Activated naive CD8-positive, alpha-beta T cell treated with anti-CD3 and anti-CD28 coated beads, Interleukin-2, amount 50 U/mL, for 16 hours (primary cell): ENCODE data around the gene ZFAND3.

Experiments
- DNase-seq: peaks from one replicate; pipeline ENCODE4 v3.0.0-alpha.2; 2020; ENCODE audit warnings: low read depth, low spot score

Gene ZFAND3

DNA sequence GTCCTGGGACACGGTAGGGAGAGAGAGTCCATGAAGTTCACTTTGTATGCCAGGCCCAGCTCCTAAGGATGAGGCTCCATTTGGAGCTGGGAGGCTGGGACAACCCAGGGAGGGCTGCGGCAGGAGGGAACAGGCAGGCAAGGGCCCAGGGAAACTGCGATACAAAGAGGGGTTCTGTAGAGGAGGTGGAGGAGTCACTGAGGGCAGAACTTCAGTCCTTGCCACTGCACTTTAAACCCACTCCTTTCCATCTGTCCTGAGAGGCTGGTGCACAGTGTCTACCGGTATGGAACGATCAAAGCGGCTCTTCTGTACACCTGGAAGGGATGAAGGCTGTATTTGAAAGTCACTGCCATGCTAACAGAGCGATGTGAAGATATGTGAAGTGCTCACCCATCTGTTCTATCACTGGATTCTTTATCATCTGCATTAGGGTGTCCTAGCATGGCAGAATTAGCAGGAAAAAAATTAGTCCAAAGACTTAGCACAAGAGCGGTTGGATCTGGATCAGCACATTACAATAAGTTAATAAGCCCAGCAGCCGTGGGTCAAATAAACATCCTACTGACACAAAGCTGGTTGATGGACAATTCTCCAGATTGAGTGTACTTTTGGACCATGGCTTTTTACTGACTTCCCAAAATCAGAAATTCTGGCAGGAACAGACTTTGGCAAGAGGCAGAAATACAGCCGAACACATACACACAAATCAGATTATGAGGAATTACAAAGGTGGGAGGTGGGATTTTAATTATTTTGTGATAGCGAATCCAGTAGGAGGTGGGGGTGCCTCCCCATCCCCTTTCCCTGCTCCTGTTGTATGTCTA, 20.9 kb upstream of the ZFAND3 start:
- no peak for DNase-seq

DNA sequence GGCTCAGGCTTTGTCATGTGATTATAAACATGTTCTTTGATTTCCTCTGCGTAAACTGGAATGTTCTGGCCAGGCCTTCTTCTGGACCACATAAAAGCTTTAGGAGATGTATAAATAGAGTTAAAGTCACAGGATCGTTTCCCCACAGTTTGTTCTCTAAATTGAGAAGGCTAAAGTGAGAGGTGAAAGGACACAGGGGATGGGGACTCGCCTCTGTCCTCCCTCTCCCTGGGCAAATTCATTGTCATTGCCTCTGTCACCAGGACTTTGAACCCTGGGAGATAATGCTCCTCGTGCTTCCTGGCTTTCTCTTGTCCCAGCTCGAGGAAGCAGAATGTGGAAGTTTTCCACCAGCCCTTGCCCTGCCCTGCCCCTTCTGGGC, 20.3 kb upstream of the ZFAND3 start:
- DNase-seq: no peak

DNA sequence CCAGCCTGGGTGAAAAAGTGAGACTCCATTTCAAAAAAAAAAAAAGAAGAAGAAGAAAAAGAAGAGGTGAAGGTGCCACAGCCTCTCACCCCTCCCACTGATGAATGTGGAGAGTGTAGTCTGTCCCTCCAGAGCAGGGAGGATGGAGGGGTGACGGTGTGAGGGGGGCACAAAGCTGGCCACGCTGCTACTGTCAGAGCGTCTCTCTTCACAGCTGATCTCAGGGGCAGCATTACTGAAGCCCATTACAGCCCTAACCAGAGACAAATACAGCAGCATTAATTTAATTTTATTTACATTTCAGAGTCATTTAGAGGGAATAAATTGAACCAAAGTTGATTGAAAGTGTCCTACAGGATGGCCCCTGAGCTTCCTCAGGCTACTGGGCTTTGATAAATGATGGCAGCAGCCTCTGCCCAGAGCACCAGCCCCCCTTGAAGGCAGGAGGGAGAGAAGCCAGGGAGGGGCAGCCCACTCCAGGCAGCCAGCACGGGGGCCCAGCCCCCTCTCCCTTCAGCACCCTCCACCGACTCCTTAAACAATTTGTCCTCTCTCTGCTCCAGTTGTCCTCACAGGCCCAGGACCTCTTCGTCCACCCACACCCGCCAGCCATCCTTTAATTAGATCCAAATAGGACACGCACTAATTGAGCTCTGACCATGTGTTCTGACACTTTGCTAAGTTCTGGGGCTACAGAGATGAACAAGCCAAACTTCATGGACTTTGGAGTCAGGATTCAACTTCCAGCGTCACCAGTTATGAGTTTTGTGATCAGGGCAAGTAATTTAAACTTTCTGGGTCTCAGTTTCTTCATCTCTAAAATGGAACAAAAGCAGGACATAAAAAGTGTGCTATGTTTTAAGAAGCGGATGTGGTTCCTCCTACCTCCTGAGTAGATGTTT, 18.6 kb upstream of the ZFAND3 start:
- no peak for DNase-seq

DNA sequence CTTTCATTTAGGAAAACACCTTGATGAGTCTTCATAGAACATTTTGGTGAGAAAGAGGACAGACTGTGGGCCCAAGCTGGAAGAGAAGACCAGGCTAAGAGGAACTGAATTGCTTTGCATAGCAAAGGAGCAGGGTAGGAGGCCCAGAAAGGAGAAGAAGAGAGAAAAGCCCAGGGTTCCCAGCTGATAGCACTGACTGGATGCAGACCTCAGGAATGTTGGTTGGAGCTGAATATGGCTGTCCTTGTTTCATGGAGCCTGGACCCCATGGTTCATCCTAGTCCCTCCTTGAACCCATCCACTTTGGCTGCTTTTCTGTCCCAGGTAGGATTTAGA, 18.0 kb upstream of the ZFAND3 start:
- DNase-seq: no peak

DNA sequence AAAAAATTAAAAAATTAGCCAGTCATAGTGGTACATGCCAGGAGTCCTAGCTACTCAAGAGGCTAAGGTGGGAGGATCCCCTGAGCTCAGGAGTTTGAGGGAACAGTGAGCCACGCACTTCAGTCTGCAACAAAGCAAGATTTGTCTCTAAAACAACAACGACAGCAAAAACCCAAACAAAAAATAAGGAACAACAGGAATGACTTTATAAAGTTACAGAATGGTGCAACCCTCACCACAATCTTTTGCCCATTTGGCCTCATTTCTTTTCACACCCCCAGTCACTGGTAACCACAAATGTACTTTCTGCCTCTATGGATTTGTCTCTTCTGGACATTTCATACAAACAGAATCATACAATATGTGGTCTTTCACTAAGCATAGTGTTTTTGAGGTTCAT, 16.7 kb upstream of the ZFAND3 start:
- no peak for DNase-seq

DNA sequence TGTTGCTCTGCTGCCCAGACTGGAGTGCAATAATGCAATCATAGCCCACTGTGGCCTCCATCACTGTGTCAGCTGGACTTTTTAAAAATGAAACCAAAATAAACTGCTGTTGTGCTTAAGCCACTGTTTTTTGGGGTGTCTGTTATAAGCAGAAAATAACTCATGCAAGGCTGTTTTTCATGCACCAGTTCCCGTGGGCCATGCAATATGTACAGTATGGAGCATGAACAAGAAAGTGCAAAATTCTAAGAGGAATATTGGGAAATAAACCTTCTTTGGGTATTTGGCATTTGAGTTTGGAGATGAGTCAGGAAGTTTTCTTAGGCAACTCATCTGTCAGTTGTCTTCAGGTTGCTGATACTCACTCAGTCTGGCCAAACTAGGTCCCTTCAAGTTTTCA, 14.9 kb upstream of the ZFAND3 start:
- DNase-seq: no peak

DNA sequence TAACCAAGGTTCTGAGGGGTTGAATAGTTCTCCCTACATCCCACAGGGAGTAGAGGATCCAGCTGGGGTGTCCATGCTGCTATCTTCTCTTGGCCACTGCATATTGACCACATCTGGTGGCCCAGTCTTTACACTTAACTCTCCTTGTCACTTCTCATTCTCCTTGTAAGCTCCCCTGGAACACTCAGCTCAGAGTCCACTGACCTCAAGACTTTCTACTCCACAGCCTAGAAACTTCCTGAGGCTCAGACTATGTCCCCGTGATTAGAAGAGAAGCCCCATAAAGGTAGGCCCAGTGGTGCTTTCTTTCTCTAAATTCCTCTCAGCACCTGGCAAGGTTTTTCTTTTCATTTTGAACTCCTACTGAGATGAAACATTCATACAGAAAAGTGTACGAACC, 13.3 kb upstream of the ZFAND3 start:
- no peak for DNase-seq

DNA sequence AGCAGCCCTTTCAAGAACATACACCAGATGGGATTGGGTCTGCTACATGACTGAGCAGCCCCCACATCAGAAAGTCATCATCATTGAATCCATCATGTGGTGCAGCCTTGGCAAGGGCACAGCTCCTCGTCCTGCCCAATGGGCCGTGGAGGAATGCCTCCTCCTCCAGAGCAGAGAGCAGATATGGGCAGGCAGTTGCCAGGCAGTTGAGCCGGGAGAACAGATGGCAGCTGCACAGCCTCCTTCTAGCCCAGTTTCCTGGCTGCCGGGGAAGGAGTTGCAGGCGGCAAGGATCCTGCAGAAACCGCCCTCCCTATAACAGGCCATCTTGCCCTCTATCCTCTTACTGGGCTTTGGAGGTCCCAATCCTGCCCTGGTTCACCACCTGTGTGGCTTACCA, 11.9 kb upstream of the ZFAND3 start:
- DNase-seq: no peak

DNA sequence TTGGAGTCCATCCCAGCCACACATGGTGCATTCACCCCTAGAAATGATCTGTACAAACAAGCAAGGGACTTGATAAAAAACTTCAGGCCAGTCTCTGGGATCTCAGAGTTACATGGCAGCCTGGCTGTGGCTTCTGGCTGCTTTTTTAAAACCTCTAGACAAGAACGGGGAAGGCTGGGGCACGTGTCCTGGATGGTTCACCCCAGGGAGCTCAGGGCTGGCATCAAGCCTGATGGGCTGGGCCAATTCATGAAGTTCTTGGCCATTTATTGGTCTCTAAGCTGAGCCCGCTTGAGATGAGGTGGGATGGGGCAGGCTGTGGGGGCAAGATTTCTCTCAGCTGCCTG, 10.4 kb upstream of the ZFAND3 start:
- no peak for DNase-seq

DNA sequence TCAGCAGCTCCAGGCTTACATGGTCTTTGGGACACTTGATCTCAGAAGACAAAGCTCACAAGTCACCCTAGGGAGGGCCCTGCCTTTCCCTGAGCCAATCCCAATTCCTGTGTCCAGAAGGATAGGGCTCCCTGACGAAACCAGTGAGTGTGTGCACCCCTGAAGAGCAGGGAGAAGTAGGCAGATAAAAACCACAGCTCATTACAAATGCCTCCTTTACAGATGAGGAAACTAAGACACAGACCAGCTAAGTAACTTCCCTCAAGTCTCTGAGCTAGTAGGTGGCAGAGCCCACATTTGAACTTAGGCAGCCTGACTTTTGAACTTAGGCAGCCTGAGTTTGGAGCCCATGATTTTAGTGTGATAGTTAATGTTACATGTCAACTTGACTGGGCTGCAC, 6.7 kb upstream of the ZFAND3 start:
- no peak for DNase-seq

DNA sequence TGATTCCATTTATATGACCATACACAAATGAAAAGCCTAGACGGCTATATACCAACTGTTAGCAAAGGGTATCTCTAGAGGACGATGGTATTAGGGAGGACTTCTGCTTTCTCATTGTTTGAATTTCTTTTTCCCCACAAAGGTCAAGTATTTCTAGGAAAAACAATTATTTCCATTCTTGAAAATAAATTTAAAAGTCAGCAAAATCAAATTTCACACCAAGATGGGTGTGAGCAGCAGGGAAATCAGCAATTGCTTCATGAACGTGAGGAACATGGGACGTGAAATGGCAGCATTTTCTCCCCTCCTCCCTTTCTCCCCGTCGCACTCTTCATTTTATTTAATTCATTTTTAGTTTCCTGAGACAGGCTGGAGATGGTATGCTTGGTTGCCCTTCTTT, 5.2 kb upstream of the ZFAND3 start:
- no peak for DNase-seq

DNA sequence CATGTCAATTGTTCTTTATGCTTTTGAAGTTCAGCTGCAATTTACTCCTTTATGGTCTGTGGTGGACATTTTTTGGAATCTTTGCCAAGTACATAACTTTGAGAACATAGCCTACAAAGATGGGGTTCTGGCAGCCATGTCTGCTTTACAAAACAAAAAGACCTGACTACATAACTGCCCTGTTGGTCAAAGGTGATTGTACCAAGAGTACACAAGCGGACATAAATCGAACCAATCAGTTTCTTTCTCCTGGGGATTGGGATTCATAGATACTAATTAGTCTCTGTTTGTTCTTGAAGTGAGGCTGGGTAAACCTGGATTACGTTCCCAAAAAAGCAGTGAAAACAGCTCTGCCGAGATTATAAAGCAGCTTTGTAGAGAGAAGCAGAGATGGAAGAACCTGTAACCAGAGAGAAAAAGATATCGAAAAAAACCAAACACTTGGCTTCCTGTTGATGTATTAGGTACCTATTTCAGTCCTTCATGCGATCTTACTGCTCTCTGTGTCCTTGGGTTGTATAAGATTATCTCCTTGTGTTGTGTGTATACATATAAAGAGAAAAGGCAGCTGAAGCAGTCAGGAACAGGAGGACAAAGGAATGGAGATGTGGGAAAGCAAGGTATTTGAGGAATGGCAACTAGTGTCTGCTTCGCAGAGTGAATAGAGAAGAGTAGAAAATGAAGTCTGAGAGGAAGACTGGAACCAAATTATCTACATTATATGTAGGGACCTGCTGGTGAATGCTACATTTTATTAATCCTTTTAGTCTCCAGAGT, 2.7 kb upstream of the ZFAND3 start:
- DNase-seq: no peak

DNA sequence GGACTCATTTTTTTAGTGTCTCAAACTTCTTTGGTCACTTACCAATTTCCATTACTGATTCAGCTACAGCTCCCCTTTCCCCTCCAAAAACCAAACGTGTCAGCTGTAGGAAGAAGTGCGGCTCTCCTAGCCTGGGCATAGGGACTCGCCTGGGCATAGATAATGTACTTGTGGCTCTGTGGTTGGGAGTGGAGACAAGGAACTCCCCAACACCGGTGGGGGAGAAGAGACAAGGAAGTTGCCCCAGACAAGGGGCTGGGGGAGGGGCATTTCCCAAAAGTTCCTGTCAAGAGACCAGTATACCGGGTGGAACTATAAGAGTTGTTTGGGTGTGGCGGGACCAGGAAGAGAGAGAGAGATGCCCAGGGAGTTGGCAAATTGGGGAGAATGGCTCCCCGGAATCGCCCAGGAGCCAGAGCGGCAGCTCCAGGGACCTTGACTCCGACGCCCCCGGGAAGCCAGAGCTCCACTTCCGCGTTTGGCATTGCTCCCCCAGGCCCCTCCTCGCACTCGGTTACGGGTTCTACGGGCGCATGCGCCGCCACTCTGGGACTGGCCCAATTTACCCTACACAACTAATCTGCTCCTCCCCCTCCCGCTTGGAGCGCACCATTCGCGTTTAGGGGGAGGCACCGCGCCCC, 871 bp upstream of the ZFAND3 start:
- DNase-seq: peak; percentile 81

DNA sequence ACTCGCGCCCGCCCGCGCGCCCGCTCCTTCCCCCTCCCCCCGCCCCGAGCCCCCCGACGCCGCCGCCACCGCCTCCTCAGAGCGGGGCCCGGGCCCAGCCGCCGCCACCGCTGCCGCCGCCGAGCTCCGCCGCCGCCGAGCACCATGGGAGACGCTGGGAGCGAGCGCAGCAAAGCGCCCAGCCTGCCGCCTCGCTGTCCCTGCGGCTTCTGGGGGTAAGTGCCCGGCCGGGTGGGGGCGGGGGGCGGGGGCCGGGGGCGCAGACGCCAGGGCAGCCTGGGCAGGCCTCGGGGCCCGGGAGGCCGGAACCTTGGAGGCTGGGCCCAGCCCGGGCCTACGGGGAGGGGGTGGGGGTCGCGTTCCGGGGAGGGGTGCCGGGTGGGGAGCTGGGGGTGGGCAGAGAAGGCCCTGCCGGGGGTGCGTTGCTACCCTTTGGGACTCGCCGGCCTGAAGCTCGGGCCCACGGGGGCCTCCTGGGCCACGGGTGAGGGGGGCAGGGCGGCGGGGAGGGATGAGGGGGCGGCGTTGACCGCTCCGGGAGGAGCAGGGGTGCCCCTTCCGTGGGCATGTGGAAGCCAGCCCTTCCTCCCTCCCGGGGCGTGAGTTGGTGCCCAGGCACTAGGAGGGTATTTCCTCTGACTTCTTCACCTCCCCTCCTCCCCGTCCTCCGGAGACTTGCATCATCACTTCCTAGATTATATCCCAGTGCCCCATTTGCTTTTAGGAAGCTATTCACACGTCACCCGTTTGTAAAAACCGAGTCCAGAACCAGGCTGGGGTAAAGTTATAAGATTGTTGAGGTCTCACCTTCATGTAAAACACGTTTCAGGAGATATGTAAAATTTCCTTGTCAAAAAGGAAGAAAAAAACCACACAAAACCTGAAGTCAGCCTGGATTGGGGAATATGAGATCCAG, 533 bp downstream of the ZFAND3 start:
- no peak for DNase-seq

DNA sequence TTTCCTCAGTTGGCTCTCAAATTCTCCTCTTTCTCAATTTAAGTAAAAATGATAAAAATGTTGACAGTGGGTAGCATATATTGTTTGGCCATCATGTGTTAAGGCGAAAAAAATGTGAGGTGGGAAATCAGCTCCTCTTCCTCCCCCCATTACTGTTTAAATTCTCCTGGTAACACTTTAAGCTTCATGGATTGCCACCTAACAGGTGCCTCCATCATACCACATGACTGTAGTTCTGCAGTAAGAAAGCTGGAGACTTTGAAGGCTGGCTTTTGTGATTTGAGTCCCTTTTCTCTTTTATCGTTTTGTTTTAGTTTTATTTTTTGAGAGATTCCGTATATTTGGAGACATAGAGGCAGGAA, 1.2 kb downstream of the ZFAND3 start:
- DNase-seq: no peak

DNA sequence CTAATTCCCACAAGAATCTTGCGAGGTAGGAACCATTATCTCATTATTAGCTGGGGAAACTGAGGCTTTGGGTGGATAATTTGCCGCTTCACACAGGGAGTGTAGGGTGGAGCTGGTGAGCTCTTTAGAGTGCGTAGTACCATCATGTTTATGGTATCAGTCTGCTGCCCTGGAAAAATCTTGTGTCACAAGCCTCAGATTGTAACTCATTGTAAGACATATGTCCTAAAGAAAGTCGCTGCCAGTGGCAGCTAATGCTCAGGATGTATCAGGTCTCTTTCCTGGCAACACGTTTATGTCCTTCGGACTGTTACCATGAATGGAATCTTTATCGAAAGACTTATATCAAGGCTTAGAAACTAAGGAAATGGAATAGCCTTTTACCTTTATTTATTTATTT, 1.9 kb downstream of the ZFAND3 start:
- no peak for DNase-seq

DNA sequence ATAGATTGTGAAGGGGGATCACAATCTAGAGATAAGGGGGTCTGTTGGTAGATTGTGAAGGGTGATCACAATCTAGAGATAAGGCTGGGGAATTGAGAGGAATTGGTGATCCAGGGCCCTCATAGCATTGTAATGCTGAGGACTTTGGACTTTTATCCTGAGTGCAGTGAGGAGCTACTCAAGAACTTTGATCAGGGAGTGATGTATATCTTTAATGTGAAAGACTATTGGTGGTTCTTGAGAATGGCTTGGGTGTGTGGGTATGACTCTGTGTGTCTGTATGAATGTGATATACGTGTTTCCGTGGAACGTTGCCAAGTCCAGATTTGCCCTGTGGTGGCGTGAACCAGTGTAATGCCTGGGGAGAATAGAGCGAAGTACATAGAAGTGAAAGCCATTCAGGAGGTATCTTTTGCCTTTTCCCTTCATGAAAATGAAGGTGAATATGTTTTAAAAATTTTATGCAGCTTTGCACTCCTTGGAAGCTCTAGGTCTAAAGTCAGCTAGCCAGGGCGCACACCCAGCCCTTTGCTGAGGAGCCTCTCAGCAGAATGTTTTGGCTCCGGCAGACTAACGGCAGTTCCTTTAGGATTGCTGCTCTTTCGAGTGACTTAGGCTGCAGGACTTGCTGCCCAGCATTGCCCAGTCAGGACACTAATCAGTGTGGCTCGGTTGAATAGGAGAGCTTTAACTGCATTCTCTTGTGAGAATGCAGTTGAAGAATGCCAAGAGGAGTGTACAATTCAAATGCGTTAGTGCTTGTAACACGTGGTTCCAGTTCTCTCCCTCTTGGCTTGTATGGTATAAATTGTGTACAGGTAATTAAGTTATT, 3.5 kb downstream of the ZFAND3 start:
- DNase-seq: no peak

DNA sequence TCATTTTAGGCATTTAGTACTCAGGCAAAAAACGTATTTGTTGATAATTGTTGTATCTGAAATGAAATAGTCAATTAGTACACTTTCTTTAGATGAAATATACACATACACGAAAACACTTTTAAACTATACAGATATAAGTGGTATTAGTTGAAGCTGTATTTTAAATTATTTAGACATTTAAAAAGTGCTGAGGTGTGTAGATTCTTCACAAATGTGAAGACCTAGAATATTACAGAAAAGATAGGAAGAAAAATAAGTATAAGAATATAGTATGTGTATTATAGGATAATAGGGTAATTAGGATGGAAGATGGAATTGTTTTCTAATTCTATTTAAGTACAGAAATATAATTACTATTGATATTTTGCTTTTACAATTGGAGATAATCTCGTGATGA, 4.6 kb downstream of the ZFAND3 start:
- no peak for DNase-seq

DNA sequence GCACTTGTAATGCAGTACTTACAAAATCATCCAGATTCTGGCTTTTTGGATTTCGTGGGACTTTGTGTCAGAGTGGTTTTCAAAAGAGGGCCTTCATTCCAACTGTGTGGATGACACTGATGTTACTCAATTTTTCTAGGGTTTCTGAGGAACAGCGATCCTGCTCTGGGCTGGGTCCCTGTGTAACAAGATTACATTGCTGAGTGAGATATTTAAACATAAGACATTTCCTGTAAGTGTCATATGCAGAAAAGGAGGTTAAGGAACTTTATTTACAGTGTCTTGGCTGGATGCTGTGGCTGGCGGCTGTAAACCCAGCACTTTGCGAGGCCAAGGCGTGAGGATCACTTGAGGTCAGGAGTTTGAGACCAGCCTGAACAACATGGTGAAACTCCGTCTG, 6.7 kb downstream of the ZFAND3 start:
- no peak for DNase-seq

DNA sequence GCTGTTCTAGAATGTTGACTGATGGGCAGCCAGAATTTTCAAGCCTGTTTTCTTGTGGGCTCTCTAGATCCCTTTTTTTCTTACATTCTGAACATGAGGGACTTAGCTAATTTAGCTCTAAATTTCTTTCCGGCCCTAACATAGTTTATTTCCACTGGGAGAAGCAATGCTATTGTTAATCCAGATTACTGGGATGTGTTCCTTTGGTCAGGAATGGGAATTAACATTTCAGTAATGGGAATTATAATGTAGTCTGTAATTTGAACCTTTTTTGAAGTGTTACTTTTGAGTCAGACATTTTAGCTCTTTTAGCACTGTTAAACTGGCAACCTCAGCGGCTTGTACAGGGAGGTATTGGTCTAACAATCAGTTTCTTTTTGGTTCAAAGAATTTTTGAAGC, 7.5 kb downstream of the ZFAND3 start:
- no peak for DNase-seq
